Activated naive CD4-positive, alpha-beta T cell (primary cell): Measurements from ENCODE around the gene MAP4K1.

Source experiments
- DNase-seq, 4 experiments: peaks; one replicate each; lab custom pipeline; 2025; lab: John Stamatoyannopoulos, UW

Gene MAP4K1

DNA sequence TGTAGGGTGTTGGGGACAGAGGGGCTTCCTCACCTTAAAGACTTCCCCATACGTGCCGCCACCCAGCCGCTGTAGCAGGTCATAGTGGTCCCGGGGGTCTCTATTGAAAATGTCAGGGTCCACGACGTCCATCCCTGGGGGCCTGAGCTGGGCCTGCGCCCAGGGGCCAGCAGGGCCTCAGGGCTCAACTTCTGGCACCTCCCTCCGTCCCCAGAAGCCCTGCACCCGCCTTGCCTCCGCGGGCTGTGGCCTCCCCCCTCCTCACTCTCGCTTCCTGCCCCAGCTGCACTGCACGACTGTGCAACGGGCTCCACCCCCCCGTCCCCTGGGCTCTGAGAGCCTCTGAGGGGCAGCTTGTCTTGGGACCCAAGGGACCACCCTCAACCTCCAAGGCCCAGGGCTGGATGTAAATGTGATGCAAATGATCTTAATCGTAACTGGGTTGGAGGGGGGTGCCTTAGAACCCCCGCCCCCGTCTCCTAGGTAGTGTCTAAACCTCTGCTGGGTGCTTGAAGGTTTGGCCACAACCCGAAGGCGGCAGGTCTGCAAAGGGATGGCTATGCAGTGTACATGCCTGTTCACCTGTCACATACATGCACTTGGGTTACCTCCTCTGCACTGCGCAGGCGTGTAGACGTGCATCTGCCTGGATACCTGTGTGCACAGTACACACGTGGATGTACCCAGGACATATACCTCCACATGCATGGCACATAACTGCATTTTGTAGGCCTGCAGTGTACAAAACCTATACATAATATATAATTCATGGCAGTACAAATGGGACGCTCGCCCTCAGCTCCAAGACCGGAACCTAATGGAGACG lies at the start of gene MAP4K1:
Gene MAP4K1, minus strand, starts transcription at position 190 of the 826 bp plus-strand sequence. Its CDS starts 58 bp downstream, at position 132.
- DNase-seq, result peak; percentile 16 to 62 (median 50)

DNA sequence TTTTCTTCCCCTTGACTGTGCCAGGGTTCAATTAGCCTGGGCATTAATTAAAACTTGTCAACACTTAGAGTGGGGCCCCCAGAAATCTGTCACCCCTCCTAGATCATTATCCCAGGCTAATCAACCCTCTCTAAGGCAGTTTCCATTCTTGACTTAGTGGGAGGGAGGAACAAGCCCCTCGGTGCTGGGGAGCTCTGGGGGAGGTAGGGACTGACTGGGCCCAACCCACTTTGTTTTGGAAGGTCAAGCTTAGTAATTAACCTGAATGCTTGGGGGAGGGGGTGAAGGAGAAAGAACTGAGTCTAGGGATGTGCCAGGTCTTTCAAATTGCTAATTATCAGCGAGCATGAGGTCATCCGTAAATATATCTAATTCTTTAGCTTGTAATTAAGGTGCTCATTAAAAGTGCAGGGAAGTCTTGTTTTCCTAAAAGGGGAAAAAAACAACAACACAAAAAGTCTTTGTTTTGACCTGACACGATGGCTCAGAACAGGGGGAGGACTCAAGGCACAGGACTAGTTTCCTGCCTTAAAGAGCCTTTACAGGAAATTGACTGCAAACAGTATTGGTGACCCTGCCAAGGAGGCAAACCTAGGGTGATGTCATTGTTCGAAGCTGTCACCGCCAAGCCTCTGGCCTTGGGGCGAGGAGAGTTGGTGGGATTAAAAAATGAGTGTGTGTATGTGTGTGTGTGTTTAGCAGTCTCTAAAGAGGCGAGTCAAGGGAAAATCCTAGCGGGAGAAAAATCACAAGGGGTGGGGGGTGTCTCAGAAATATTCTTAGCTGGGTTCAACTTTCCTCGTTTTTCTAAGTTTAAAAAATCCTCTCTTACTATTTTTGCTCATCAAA lies 49.1 kb upstream of the MAP4K1 start:
- DNase-seq, result no peak

DNA sequence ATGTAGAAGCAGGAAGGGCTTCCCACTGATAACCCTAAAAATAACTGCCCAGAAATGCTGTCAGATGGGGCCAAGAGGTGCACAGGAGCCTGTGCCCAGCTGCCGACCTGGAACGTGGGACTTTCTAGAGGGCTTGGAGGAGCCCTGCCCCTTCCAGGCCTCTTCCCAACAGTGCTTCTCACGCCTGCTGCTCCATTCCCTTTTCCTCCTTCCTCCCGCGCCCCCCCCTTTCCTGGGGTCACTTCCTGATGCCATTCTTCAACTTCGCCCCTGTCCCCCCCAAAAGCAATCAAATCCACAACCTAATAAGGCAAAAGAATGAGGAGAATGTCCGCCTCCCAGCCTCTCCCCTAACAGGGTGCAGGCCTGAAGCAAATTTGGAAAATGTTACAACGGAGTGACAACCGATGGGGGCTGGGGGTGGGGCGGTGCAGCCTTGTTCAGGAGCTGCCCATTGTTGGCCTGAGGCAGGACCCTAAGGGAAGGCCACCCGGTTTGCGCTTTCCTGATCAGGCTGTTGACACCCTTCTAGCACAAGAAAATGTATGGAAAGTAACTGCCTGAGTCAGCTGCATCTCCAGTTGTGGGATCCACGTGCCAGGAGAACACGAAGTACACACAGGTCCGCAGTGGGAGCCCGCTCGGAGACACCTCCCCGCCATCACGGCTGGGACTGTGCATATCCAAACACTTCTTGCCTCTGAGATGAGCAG lies 48.4 kb upstream of the MAP4K1 start:
- DNase-seq, result no peak

DNA sequence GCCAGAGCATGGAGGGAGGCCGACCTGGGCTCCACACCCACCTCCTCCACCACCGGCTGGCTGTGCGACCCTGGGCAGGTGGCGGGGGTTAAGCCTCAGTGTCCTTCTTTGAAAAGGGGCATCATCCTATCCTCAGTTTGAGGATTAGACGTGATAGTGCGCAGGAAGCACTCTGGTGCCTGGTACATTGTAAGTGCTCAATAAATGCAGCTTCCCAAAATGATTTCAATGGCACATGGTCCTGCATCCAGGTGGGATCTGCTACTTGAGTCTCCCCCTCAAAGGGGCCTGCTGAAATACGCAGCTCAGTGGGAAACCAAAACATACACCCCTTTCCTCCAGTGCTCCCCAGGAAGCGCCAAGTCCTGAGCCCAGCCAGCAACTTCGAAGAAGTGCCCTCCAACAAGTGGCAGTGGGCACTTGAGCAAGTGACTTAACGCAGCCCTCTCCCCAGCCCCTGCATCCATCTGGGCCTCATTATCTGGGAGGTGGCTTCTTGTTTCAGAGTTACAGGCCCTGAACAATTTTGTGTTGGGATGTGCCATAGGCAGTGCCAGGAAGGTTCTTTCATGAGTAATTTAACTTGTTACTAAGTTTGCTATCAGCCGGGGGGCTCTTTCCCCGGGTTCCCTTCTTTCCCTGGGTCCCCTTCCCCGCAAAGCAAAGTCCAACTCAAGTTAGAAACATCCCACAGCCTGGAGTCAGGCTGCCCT lies 47.6 kb upstream of the MAP4K1 start:
- DNase-seq, result no peak

DNA sequence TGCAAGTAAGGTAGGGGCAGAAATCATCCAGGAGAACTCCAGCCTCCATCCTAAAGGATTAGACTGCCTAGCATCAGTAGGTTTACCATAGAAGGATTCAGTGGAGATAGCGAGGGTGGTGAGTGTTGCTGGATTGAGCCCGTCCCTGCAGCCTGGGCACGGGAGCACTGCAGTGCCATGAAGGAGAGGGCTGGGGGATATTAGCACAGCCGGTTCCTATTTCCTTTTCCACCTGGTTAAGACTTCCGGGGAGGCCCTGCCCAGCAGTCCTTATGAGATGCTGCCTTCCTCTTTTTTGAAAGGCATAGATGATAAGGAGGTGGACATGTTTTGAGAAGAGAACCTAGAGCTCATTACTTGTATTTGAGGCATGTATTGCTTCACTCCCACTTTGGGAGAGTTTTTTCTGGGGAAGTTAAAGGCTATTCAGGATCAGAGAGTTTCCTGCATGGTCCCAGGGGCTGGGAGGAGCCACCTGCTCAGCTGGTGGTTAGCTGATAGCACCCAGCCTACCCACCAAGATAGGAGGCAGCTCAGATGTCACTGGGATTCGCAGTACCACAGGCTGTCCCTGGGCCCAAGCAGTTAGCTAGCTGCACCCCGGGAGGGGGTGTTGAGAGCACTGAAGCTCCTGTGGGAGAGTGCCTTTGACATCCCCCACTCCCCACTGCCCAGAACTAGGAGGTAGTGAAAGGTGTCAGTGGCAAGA lies 46.9 kb upstream of the MAP4K1 start:
- DNase-seq, result no peak

DNA sequence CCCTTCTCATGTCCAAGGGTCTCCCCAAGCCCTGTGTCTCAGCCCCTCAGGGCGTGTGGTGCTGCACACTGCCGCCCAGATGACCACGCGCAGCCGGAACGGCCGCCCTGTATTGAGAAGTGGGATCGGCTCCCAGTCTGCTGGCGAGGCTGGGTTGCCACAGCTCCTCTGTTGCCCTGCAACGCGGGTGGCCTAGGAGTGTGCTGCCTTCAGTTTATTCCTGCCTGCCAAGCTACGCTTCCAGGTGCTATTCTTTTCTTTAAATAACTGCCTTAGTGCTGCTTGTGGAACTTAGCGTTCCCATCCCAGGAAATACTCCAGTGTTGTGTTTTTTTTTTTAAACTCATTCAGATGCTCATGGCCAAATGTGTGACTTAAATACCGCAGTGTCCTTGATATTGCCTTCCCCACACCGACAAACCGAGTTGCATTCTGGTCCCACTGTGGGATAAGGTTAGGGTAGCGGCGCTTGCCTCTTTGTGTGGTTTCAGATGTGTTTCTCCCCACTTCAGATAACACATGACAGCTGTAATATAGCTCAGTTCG lies 46.3 kb upstream of the MAP4K1 start:
- DNase-seq, result no peak

DNA sequence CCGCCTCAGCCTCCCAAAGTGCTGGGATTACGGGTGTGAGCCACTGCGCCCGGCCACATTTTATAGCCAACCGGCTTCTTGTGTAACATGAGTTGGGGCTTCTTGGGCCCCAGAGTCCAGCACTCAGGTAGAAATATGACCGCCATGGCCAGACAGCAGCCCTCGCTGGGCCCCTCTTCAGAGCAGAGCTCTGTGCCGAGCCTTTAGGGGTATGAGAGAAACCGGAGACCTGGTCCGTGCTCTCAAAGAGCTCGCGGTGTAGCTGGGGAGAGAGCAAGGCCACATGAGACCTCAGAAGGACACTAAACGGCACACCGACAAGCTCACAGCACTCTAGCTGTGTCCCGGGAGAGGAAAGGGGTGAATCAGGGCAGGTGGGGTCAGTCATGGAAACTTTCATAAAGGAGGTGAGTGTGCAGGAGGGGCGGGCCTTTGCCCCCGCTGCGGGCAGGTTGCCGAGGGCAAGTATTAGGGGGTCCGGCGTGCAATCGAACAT lies 45.5 kb upstream of the MAP4K1 start:
- no peak for DNase-seq

DNA sequence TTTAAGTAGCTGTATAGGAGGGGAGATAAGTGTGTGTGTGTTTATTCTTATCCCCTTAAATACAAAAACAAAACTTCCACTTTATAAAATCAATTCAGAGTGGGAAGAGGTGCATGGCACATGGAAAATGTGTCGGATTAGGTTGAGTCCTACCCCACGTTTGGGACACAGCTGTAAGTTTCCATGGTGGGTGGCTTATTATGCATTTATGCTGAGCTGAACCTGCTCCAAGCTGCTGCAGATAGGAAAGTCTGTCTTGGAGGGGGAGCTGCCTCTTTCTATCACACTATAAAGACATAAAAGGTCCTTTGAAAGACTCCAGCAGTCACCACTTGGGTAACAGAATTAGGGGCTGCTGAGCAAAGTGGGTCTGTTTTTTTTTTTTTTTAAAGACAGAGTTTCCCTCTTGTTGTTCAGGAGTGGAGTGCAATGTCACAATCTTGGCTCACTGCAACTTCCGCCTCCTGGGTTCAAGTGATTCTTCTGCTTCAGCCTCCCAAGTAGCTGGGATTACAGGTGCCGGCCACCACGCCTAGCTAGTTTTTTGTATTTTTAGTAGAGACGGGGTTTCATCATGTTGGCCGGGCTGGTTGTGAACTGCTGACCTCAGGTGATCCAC lies 44.9 kb upstream of the MAP4K1 start:
- DNase-seq, result no peak

DNA sequence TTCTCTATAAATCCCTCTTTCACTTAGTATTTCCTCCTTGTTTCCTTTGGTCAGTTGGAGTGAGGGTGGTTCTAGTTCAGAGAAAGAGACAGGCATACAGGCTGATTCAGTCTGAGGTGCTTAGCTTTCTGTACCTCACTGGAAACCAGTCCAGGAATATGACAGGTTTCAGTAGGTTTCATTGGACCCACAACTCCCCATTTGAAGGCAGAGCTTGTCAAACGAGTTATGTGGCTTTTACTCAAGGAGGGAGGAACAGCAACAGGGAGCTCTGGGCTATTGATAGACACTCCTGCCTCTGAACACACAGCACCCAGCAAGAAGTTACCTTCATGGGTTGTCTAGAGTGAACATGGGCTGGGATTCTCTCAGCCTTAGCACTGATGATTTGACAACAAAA lies 44.2 kb upstream of the MAP4K1 start:
- DNase-seq, result no peak

DNA sequence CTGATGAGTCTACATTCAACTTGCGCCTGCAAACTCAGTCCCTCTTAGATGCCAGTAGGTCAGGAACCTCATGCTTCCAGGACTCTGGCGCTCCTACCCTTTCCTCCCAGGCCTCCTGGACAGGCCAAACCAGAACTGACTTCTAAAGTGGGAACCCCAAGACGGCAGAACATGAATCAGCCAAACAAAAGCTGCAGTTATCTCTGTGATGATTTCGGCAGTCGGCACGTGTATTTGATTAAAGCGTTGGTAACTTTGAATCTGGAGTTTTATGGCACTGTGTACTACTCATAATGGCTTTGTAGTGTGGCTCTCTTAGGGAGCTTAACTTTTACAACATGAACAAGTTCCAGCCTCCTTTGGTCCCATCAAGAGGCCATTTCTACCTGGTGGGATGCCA lies 43.4 kb upstream of the MAP4K1 start:
- DNase-seq, result no peak

DNA sequence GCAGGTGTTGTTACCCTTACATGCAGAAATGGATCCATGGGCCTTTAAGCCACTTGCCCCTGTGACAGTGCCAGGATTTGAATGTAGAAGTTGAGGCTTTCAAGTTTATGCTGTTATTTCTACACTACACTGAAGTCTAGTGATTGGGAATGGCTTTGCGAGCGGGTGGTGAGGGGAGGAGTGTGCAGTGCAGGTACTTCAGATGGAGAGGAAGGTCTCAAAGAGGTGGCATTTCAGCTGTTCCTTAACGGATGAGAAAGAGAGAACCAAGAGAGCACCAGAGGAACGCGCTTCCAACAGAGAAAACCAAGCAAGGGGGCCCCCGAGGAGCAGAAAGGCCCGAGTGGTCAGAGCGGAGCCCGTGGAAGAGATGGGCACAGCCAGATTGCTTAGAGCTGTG lies 43.0 kb upstream of the MAP4K1 start:
- no peak for DNase-seq

DNA sequence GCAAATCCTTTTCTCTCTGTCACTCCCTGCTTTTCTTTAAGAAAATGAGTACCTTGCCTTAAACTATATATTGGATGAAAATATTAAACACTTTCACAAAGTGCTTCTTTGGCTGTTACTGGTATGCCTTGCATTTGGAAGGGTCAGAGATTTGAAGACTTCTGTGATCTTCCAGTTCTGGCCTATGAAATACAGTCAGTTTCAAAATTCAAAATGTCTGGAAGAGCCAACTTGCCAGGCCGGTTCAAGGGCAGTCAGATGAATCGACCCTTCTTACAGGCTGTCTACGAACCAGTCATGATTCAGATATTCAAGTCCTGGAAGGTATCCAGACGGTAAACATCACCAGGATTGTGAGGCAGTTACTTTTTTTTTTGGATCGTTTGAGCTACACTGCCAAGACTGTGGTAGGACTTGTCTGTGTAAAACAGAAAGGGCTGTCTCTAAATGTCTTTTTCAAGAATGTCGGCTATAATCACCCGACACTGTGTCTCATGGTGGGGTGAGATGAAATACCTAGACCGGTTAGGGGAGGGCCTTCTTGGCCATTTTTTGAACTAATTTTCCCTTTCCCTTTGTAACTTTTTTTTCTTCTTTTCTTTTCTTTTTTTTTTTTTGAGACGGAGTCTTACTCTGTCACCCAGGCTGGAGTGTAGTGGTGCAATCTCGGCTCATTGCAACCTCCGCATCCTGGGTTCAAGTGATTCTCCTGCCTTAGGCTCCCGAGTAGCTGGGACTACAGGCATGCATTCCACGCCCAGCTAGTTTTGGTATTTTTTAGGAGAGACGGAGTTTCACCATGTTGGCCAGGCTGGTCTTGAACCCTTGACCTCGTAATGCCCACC lies 40.9 kb upstream of the MAP4K1 start:
- no peak for DNase-seq

DNA sequence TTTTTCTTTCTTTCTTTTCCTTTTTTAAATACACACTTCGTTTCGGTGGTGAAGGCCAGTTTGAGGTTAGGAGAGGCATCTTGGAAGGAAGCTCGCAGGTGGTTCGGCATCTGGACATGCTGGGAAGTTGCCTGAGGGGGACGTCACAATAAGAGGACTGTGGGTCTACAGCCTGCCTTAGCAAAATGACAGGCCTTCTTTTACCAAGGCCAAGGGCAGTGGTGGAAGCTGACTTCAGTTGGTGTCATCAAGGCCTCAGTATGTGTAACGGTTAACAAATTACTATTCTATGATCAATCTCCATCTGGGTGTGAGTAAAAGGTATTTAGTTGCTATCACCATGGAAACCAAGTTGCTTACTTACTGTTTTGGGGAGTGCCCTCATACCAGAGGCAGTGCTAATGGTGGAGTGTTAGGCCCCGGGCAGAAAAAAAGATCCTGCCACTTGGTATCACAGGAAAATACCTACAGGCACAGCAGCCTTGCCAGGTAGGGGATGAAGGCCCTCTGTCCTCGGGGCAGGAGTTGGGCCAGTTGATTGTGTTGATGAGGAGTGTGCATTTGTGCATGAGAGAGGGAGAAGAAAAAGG lies 40.0 kb upstream of the MAP4K1 start:
- no peak for DNase-seq

DNA sequence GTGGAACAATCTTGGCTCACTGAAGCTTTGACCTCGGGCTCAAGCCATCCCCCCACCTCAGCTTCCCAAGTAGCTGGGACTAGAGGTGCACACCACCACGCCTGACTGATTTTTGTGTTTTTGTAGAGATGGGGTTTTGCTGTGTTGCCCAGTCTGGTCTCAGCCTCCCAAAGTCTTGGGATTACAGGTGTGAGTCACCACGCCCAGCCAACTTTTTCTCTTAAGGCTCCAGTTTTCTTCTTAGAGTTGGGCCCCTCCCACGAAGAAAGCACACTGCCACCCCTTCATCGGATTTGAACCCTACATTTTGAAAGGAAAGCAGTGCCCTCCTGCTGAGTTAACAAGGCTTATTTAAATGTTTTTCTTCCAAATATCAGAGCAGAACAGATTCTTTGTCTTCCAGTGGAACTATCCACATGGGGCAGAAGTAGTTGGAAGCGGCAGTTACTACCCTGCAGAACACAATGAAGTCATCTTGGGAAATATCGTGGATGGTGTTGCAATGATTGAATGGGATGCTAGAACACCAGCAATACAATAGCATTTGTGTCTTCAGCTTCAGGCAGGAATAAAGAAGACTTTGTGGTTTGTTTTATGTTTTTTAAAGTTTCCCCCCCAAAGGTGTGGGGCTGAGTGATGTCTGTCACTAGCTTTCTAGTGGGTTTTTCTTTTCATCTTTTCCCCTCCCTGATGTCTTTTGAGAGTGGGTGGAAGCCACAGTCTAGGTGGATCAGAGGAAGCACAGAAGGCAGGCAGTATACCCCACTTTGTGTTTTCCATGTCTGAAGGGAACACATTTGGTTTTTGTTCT lies 38.6 kb upstream of the MAP4K1 start:
- DNase-seq, result no peak

DNA sequence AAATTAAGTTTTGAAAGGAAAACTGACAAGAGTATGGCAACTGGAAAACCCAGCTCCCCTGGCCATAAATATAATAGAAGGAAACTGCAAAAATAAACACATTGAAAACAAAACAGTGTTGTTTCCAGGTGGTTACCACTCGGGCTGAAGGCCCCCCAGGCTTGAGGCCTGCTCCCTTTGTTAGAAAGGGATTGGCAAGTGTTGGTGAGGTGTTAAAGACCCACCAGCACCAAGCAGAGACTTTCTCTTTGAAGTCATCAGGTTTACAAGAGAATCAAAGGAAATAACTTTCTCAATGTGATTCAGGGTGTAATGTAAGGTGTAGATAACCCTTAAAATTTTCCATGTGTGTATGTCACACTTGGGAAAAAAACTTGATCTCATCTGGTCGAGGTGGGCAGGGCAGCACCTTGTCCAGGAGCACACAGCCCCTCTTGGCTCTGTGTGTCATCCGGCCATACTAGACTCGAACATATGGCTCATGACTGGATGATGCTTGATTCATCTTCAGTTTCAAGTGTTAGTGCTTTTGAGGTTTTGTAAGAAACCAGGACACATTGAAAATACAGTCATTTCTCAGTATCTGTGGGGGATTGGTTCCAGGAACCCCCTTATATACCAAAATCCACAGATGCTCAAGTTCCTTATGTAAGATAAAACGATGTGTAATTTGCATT lies 37.5 kb upstream of the MAP4K1 start:
- DNase-seq, result no peak

DNA sequence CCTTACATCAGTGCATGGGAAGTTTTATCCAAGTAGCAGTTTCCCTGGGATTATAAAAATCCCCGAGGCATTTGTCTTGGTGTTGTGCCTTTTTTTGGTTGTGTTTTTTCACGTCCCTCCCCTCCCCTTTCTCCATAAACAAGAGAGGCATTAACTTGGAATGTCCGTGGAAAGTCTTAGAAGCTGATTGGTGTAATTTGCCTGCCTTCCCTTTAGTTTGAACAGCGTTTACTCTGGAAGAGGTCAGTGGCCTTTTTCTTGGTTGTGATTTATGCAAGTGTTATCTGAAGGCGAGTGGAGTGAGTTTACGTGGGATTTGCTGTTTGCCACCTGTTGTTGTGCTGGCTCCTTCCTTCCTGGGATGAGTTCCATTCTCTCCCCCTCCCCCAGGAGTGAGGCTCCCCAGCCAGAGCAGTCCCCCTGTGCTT lies 36.9 kb upstream of the MAP4K1 start:
- DNase-seq, result no peak

DNA sequence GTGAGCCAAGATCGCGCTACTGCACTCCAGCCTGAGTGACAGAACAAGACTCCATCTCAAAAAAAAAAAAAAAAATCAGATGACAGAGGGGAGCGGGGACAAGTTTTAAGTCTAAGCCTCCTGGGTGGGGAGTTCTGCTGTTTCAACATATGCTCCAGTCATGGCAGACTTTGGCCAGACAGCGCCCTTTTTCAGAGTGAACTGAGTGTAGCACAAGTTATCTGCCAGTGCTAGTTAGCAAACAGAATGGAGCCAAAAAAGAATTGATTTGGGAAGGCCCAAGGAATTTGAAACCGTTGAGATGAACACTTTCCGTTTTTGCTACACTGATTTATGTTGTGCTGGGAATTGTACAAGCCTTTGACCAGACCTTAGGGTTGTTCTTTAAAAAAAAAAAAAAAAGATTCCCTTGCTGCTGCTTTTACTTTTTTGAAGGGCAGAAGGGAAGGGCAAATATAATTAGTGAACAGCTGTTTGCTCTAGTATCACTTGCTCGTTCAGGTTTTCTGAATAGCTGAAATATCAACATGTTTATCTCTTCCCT lies 35.3 kb upstream of the MAP4K1 start:
- no peak for DNase-seq
